IMR-90 (cell line): ENCODE data around the gene SPRR2A.

Source experiments
- CTCF ChIP-seq: conservative IDR thresholded peaks from 2 replicates; pipeline ENCODE4 v1.5.1; 2012; ENCODE audit warnings: mild to moderate bottlenecking, low read depth, low read length, improper control_type of control experiment
- FOS ChIP-seq: fragments of 150-350 bp; IDR thresholded peaks from 2 replicates; pipeline ENCODE4 v1.6.1; 2016; ENCODE audit warnings: low read depth, low read length

DNA sequence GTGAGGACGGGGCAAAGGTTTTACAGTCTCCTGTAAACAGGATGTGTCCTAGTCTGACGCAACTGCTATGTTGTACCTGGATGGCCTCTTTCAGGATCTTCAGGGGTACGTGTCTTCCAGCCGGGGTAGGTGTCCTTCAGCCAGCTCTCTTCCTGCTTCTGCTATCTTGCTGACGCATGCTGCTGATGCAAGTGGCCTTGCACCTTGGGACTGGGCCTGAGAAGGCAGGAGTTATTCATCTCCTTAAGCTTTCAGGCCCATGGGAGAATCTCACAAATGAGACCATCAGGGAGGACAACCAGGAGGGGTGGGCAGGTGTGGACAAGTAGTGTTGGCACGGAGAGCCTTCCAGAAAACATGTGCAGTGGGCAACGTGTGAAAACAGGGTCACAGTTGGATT, 34.2 kb downstream of the SPRR2A start:
- no peak for TF ChIP-seq CTCF
- no peak for TF ChIP-seq FOS
